BJ (cell line): ENCODE measurements around the gene SMPD1. TPM values are rescaled to one million over a fixed set of nuclear protein-coding genes. Genes with fewer than 3 reads are reported as not detected.

Experiments
- CTCF ChIA-PET: fragments of 350-600 bp; formaldehyde crosslinking; extraction: SDS; loops from one replicate; lab custom pipeline; 2021; ENCODE audit warnings: antibody characterized with exemption, inconsistent platforms; lab: Yijun Ruan, JAX
- POLR2A ChIA-PET: fragments of 300-600 bp; sonication (Branson Sonifier 250); formaldehyde crosslinking; extraction: SDS; loops from one replicate; lab custom pipeline; 2021; ENCODE audit warnings: antibody characterized with exemption; lab: Charles Lee
- DNase-seq: peaks from one replicate; pipeline ENCODE4 v3.0.0-alpha.2; 2011; ENCODE audit warnings: low read depth
- H3K27me3 ChIP-seq: 2 replicates; pipeline ENCODE4 v1.6.0; 2011; ENCODE audit warnings: low read length; ENCODE audit not compliant: control insufficient read depth, insufficient read depth
- H3K36me3 ChIP-seq: 2 replicates; pipeline ENCODE4 v1.5.1; 2011; ENCODE audit warnings: low read length; ENCODE audit not compliant: control insufficient read depth, insufficient read depth
- H3K4me3 ChIP-seq: 2 replicates; pipeline ENCODE4 v1.5.1; 2011; ENCODE audit warnings: low read depth, mild to moderate bottlenecking, control low read depth, low read length
- polyA minus RNA-seq: library from RNA; depleted of rRNA, polyadenylated mRNA; stranded (reverse); fragments of >200 nt; gene quantifications from 2 replicates; pipeline ENCODE4 v1.2.3, GENCODE V29; 2011; rRNA and poly(A)+ RNA removed
- polyA plus RNA-seq: library from polyadenylated mRNA; depleted of rRNA; stranded (reverse); fragments of >200 nt; gene quantifications from 2 replicates; pipeline ENCODE4 v1.2.3, GENCODE V29; 2011; rRNA removed
- TF ChIP-seq, protein P1 (sequence below): IDR thresholded peaks from 2 replicates; pipeline ENCODE4 v1.5.1; 2011; ENCODE audit warnings: low read depth, mild to moderate bottlenecking, control low read depth, inconsistent platforms, low read length, moderate library complexity; ENCODE audit not compliant: insufficient read depth

Gene SMPD1
- polyA plus RNA-seq (76.1 and 118 TPM in 2 replicates), polyA minus RNA-seq (43.3 and 56.4 TPM in 2 replicates)

DNA sequence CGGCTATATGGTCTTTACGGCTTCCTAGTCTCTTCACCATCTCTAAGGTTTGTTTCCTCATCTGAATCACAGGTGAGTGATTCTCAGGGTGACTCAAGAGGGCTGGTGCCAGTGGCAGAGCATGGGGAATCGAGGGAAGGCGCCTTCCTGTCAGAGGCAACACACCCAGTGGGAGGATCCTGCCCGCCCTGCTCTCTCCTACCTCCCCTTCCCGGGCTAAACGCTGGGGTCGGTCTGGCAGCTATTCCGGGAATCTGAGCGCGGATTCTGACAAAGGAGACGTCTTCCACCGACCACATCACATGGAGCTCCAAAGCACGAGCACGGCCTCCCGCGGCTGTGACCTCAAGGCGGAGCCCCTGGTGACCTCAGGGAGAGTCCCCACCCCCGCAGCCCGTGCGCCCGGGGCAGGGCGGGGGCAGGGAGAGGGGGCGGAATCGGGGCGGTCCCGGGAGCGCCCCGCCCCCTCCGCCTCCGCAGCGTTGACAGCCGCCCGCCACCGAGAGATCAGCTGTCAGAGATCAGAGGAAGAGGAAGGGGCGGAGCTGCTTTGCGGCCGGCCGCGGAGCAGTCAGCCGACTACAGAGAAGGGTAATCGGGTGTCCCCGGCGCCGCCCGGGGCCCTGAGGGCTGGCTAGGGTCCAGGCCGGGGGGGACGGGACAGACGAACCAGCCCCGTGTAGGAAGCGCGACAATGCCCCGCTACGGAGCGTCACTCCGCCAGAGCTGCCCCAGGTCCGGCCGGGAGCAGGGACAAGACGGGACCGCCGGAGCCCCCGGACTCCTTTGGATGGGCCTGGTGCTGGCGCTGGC lies at the start of gene SMPD1:
SMPD1 (plus strand) TSS at position 570 of the 813 bp plus-strand sequence; CDS start at position 695, 125 bp downstream.
- POLR2A ChIA-PET, result interaction anchor here (0.6 to 0.7 kb wide), 4 partner anchors 13 to 33 kb away, joined by 3 to 5 read pairs (median 4); no protein-coding TSS in a partner anchor
- peak; percentile 34 for DNase-seq

DNA sequence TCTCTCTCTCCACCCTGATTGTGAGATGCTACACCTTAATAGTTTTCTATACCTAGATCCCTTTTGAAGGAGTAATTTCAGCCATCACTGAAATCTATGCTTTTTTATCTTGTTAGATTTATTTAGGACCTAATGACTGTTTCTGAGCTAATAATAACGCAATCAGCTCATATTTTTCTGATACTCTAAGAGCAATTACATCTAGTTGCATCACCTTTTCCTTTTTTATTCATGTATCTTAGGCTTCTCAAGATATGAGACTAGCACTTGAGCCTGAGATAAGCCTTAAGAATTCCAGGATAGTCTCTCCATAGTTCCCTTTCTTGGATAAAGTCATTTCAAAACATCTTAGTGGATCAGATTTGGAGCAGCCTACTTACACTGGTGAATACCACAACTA lies 44.9 kb upstream of the SMPD1 start:
- H3K36me3 ChIP-seq, result no peaks in the 10 kb centered on the region
- CTCF ChIA-PET, result interaction anchor here (0.8 to 5.1 kb wide), 7 partner anchors 9 to 91 kb away, joined by 3 to 39 read pairs (median 4); no protein-coding TSS in a partner anchor
- DNase-seq, result no peak
- no peaks in the 10 kb centered on the region for H3K27me3 ChIP-seq
- POLR2A ChIA-PET, result no interaction called here
- TF ChIP-seq, protein P1, sequence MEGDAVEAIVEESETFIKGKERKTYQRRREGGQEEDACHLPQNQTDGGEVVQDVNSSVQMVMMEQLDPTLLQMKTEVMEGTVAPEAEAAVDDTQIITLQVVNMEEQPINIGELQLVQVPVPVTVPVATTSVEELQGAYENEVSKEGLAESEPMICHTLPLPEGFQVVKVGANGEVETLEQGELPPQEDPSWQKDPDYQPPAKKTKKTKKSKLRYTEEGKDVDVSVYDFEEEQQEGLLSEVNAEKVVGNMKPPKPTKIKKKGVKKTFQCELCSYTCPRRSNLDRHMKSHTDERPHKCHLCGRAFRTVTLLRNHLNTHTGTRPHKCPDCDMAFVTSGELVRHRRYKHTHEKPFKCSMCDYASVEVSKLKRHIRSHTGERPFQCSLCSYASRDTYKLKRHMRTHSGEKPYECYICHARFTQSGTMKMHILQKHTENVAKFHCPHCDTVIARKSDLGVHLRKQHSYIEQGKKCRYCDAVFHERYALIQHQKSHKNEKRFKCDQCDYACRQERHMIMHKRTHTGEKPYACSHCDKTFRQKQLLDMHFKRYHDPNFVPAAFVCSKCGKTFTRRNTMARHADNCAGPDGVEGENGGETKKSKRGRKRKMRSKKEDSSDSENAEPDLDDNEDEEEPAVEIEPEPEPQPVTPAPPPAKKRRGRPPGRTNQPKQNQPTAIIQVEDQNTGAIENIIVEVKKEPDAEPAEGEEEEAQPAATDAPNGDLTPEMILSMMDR, result no peak
- H3K4me3 ChIP-seq, result no peak overlapping the region

More for the DNA sequence above, at the start of gene SMPD1:
- H3K36me3 ChIP-seq, result peaks cover 5% of the 10 kb centered on the region
- CTCF ChIA-PET, result interaction anchor here (0.6 to 7.0 kb wide), 6 partner anchors 11 to 275 kb away, joined by 3 to 35 read pairs (median 6); partner anchors contain the start of gene HPX
- H3K27me3 ChIP-seq, result no peaks in the 10 kb centered on the region
- TF ChIP-seq, protein P1, result no peak
- peak within 1 kb of the TSS; percentile 76 for H3K4me3 ChIP-seq

DNA sequence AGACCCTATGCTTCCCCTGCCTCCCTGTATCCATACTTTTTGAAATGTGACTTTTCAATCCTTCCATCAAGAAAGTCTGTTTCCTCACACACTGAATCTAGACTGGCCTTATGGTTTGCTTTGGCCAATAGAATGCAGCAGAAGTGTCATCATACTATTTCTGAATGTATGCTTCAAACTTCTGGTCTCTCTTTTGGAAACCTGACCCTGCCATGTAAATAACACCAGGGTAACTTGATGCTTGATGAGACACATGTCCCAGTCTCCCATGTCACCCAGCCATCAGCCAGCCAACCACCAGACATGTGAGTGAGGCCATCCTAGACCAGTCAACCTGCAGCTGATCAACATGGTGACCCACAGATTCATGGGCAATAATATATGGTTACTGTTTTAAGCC lies 40.2 kb upstream of the SMPD1 start:
- Histone ChIP-seq H3K4me3 (no peak overlapping the region), H3K36me3 (no peaks in the 10 kb centered on the region), H3K27me3 (no peaks in the 10 kb centered on the region)
- ChIA-PET CTCF (interaction anchor here (1.1 to 6.0 kb wide), 3 partner anchors 97 to 327 kb away, joined by 4 to 138 read pairs (median 5); no protein-coding TSS in a partner anchor), POLR2A (no interaction called here)
- DNase-seq, result no peak
- TF ChIP-seq, protein P1, result no peak

DNA sequence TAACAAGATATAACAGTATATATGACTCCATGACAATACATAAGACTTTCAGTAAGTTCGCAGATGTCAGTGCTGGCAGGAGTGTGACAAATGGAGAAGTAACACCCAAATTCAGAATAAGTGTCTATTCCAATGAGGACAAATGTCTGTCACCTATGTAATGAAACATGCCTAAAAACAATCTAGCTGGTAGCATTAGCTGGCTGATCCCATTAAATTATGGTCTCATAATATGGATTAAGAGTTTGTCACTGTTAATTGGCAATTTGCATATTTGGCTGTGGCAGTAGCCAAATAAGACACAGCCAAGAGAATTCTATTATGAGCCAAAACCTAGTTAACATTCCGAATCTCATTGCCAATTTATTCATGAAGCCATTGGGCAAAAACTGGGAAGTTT lies 39.8 kb upstream of the SMPD1 start:
- CTCF ChIA-PET, result interaction anchor here (1.0 to 9.2 kb wide), 5 partner anchors 17 to 97 kb away, joined by 3 to 138 read pairs (median 6); no protein-coding TSS in a partner anchor
- TF ChIP-seq, protein P1, result no peak
- H3K27me3 ChIP-seq, result no peaks in the 10 kb centered on the region
- no peaks in the 10 kb centered on the region for H3K36me3 ChIP-seq
- POLR2A ChIA-PET, result no interaction called here
- no peak for DNase-seq
- no peak overlapping the region for H3K4me3 ChIP-seq

DNA sequence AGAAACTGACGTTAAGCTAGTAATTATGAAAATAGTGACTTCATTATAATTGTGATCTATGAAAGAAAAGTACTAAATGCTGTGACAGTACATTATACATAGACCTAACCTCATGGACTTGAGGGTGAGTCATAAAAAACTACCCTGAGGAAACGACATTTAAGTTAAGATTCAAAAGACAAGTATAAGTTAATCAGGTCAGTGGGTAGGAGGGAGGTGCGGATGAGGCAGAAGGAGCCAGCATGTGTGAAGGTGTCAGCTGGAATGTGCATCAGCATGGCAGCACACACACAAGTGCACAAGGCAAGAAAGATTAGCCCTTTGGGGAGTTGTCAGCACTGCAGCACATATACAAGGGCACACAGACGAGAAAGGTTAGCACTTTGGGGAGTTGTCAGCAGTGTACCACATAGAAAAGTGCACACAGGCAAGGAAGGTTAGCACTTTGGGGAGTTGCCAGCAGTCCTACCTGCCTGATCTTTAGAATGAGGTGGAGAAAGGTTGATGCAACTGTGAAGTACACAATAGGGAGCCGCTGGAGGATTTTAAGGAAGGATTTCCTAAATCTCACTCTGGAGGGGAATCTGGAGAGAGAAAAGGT lies 38.4 kb upstream of the SMPD1 start:
- ChIA-PET POLR2A (no interaction called here), CTCF (interaction anchor here (0.8 to 9.2 kb wide), 13 partner anchors 10 to 110 kb away, joined by 3 to 138 read pairs (median 6); no protein-coding TSS in a partner anchor)
- Histone ChIP-seq H3K27me3 (no peaks in the 10 kb centered on the region), H3K36me3 (no peaks in the 10 kb centered on the region), H3K4me3 (no peak overlapping the region)
- TF ChIP-seq, protein P1, result no peak
- DNase-seq, result no peak
